GM23338 (cell line): Measurements from ENCODE around the gene BICDL2. TPM values are rescaled to one million over a fixed set of nuclear protein-coding genes. Genes with fewer than 3 reads are reported as not detected.

Experiments used
- CREB1 ChIP-seq: fragments of 250-450 bp; sonication (Bioruptor Pico); IDR thresholded peaks from 2 replicates; pipeline ENCODE4 v1.5.0; 2020; ENCODE audit warnings: low read depth, mild to moderate bottlenecking, moderate library complexity
- CTCF ChIP-seq, 2 experiments: fragments of 200-600 bp in 1 of 2; sonication (generic) in 1 of 2; conservative IDR thresholded peaks; 2 replicates each; pipeline versions ENCODE4 v1.5.1 to v1.6.1; 2016 to 2017; ENCODE audit warnings: antibody characterized with exemption in 2 of 2, low read depth in 2 of 2, mild to moderate bottlenecking in 2 of 2, moderate library complexity in 1 of 2
- ETS1 ChIP-seq: IDR thresholded peaks from 2 replicates; pipeline ENCODE4 v1.6.1; 2016; ENCODE audit warnings: antibody characterized with exemption
- EZH2 ChIP-seq: fragments of 200-600 bp; sonication (generic); IDR thresholded peaks from one replicate; pipeline ENCODE4 v1.8.0; 2017; ENCODE audit warnings: antibody characterized with exemption, mild to moderate bottlenecking, low read depth; ENCODE audit not compliant: unreplicated experiment
- EZH2phosphoT487 ChIP-seq: fragments of 200-600 bp; sonication (generic); IDR thresholded peaks from one replicate; pipeline ENCODE4 v1.8.1; 2018; ENCODE audit warnings: antibody characterized with exemption; ENCODE audit not compliant: unreplicated experiment
- JUNB ChIP-seq: IDR thresholded peaks from one replicate; pipeline ENCODE4 v1.6.1; 2016; ENCODE audit warnings: antibody characterized with exemption; ENCODE audit not compliant: unreplicated experiment
- NANOG ChIP-seq: IDR thresholded peaks from 2 replicates; pipeline ENCODE4 v1.6.1; 2016; ENCODE audit warnings: antibody characterized with exemption, borderline replicate concordance
- STAT1 ChIP-seq: IDR thresholded peaks from one replicate; pipeline ENCODE4 v1.6.1; 2016; ENCODE audit warnings: antibody characterized with exemption; ENCODE audit not compliant: unreplicated experiment
- ZNF114 ChIP-seq: fragments of 250-450 bp; sonication (Bioruptor Pico); IDR thresholded peaks from 2 replicates; pipeline ENCODE4 v1.5.0; 2020; ENCODE audit warnings: mild to moderate bottlenecking, moderate library complexity
- ZNF331 ChIP-seq: fragments of 250-450 bp; sonication (Bioruptor Pico); IDR thresholded peaks from 2 replicates; pipeline ENCODE4 v1.5.0; 2020; ENCODE audit warnings: low read depth, mild to moderate bottlenecking, moderate library complexity
- ZNF462 ChIP-seq: fragments of 250-450 bp; sonication (Bioruptor Pico); IDR thresholded peaks from 2 replicates; pipeline ENCODE4 v1.5.0; 2020; ENCODE audit warnings: mild to moderate bottlenecking, moderate library complexity
- polyA plus RNA-seq: library from polyadenylated mRNA; unstranded; fragments of >200 nt; fragmentation: Nextera tagmentation; extraction: Ambion mirVana; gene quantifications from 2 replicates; pipeline ENCODE4 v1.2.1, GENCODE V29; 2016
- total RNA-seq: library from RNA; depleted of rRNA; stranded (reverse); fragments of >200 nt; shearing (Covaris generic); gene quantifications from 2 replicates; pipeline ENCODE4 v1.2.3, GENCODE V29; 2014

Gene BICDL2
- total and polyA plus RNA-seq, 2 experiments from 2014 or later: 12.7 to 18.4 TPM

GRCh38 chr16:3065742-3066439, 29.1 kb upstream of the BICDL2 start (continued):
- no peak for TF ChIP-seq ZNF462 (CRISPR knock-in tag)
- no peak for TF ChIP-seq NANOG
- TF ChIP-seq EZH2: no peak
- no peak for TF ChIP-seq EZH2phosphoT487
- no peak for TF ChIP-seq ZNF114
- no peak for TF ChIP-seq CREB1
- TF ChIP-seq JUNB: no peak
- TF ChIP-seq ZNF331 (CRISPR knock-in tag): no peak
- TF ChIP-seq STAT1: no peak
- no peak for TF ChIP-seq CTCF (conservative IDR thresholded peaks at IDR 0.05; ENCODE audit: low read depth in 2 of 2)
- TF ChIP-seq ETS1: no peak
